ENCODE results near the gene POLE. TPM values are rescaled to one million over a fixed set of nuclear protein-coding genes. Genes with fewer than 3 reads are reported as not detected.

Gene POLE
- total and polyA plus RNA-seq, 2 donors from 2014 or later, result 5.3 to 23.0 TPM

DNA sequence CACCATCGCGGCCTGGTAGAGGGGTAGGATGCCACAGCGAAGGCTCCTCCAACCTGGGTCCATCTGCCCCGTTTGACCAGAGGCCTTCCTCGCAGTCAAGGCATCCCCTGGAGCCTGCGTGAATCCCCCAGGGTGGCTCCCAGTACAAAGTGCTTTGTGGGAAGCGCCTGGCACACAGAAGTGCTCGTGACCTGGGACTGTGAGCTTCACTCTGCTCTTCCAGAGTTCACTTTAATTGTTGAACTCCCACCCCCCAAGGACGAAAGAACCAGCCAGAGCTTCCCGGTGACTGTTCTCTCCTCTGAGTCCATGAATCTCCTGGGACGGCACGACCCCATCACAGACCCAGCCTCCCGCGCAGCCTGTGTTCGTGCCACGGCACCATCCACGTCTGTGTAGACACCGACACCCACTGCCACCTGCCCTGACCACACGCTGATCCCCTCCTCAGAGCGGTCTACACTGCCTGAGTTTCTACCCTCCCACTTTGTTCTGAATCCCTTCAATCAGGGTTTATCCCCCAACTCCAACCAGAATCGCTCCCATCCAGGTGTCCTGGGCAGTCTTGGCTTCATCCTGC lies 52.6 kb downstream of the POLE start:
- TF ChIP-seq, protein P1, sequence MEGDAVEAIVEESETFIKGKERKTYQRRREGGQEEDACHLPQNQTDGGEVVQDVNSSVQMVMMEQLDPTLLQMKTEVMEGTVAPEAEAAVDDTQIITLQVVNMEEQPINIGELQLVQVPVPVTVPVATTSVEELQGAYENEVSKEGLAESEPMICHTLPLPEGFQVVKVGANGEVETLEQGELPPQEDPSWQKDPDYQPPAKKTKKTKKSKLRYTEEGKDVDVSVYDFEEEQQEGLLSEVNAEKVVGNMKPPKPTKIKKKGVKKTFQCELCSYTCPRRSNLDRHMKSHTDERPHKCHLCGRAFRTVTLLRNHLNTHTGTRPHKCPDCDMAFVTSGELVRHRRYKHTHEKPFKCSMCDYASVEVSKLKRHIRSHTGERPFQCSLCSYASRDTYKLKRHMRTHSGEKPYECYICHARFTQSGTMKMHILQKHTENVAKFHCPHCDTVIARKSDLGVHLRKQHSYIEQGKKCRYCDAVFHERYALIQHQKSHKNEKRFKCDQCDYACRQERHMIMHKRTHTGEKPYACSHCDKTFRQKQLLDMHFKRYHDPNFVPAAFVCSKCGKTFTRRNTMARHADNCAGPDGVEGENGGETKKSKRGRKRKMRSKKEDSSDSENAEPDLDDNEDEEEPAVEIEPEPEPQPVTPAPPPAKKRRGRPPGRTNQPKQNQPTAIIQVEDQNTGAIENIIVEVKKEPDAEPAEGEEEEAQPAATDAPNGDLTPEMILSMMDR (IDR thresholded peaks at IDR 0.05; ENCODE audit: borderline replicate concordance, extremely low read depth, insufficient read depth), result no peak
- Histone ChIP-seq H3K9me3 (ENCODE audit: control insufficient read depth in 2 of 3, insufficient read depth in 1 of 3, low read length in 3 of 3) (peaks cover 0 to 2% (median 0%) of the 10 kb centered on the region in 3 donors), H3K9ac (ENCODE audit: low read length in 3 of 3) (no peak overlapping the region), H3K27me3 (ENCODE audit: control insufficient read depth, insufficient read depth, low read length) (no peaks in the 10 kb centered on the region), H3K4me3 (ENCODE audit: low read length in 3 of 3) (no peak overlapping the region), H3K4me1 (ENCODE audit: control insufficient read depth in 2 of 3, insufficient read depth in 2 of 3, low read depth in 1 of 3, low read length in 3 of 3) (peaks cover 0 to 2% (median 0%) of the 10 kb centered on the region in 3 donors), H3K36me3 (ENCODE audit: control insufficient read depth in 2 of 3, insufficient read depth in 3 of 3, low read length in 3 of 3) (peaks cover 7 to 31% (median 16%) of the 10 kb centered on the region in 3 donors), H3K27ac (ENCODE audit: low read depth in 2 of 2, low read length in 2 of 2) (no peak overlapping the region)
- intact Hi-C loops (cut with DNase I), result no loop called here
- DNase-seq, result no peak
- no peak for FAIRE-seq

DNA sequence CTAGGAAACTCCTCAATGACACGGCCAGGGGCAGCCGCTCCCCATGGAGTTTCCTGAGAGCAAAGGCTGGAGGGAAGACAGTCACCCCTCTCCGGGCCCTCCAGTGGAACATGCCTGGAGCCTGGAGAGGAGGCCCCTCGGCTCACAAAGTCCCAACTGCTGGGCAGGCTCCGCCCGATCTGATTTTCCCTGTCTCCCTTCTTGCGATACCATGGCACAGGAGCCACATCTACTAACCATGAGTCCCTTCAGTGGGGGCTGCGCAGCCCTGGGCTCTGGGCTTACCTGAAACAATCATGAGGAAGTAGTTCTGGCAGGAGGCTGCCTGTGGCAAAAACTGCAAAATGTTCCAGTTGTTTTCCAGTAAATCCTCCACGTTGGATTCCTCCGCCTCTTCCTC lies 53.2 kb downstream of the POLE start:
- FAIRE-seq (no peak), DNase-seq (no peak)
- intact Hi-C loops (cut with DNase I), result no loop called here
- no peak overlapping the region for H3K4me3 ChIP-seq (ENCODE audit: low read length in 3 of 3)
- peaks cover 0 to 2% (median 0%) of the 10 kb centered on the region in 3 donors for H3K4me1 ChIP-seq (ENCODE audit: control insufficient read depth in 2 of 3, insufficient read depth in 2 of 3, low read depth in 1 of 3, low read length in 3 of 3)
- H3K36me3 ChIP-seq (ENCODE audit: control insufficient read depth in 2 of 3, insufficient read depth in 3 of 3, low read length in 3 of 3), result peaks cover 7 to 31% (median 16%) of the 10 kb centered on the region in 3 donors
- no peak overlapping the region for H3K9ac ChIP-seq (ENCODE audit: low read length in 3 of 3)
- H3K9me3 ChIP-seq (ENCODE audit: control insufficient read depth in 2 of 3, insufficient read depth in 1 of 3, low read length in 3 of 3), result peaks cover 0 to 2% (median 0%) of the 10 kb centered on the region in 3 donors
- H3K27ac ChIP-seq (ENCODE audit: low read depth in 2 of 2, low read length in 2 of 2), result no peak overlapping the region
- TF ChIP-seq, protein P1 (IDR thresholded peaks at IDR 0.05; ENCODE audit: borderline replicate concordance, extremely low read depth, insufficient read depth), result no peak
- H3K27me3 ChIP-seq (ENCODE audit: control insufficient read depth, insufficient read depth, low read length), result no peaks in the 10 kb centered on the region

DNA sequence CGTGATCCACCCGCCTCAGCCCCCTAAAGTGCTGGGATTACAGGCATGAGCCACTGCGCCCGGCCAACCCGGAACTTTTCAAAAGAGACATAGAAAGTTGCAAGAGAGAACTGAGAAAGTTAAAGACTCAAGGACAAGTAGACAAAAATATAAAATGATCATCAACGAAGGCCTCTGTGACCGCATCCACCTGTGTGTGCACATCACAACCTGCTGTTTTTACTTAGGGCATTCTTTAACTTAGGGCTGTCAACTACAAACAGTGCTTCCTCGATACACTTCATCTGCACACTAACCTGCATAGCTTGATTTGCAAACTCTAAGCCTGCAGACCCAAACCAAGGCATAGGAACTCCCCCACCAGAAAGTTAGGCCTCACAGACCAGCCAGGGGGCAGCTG lies 53.7 kb downstream of the POLE start:
- H3K27me3 ChIP-seq (ENCODE audit: control insufficient read depth, insufficient read depth, low read length), result no peaks in the 10 kb centered on the region
- H3K27ac ChIP-seq (ENCODE audit: low read depth in 2 of 2, low read length in 2 of 2), result no peak overlapping the region
- peaks cover 0 to 2% (median 0%) of the 10 kb centered on the region in 3 donors for H3K9me3 ChIP-seq (ENCODE audit: control insufficient read depth in 2 of 3, insufficient read depth in 1 of 3, low read length in 3 of 3)
- no peak overlapping the region for H3K4me3 ChIP-seq (ENCODE audit: low read length in 3 of 3)
- H3K36me3 ChIP-seq (ENCODE audit: control insufficient read depth in 2 of 3, insufficient read depth in 3 of 3, low read length in 3 of 3), result peaks cover 7 to 31% (median 16%) of the 10 kb centered on the region in 3 donors
- intact Hi-C loops (cut with DNase I), result no loop called here
- DNase-seq (no peak), FAIRE-seq (no peak)
- TF ChIP-seq, protein P1 (IDR thresholded peaks at IDR 0.05; ENCODE audit: borderline replicate concordance, extremely low read depth, insufficient read depth), result no peak
- no peaks in the 10 kb centered on the region for H3K4me1 ChIP-seq (ENCODE audit: control insufficient read depth in 2 of 3, insufficient read depth in 2 of 3, low read depth in 1 of 3, low read length in 3 of 3)
- no peak overlapping the region for H3K9ac ChIP-seq (ENCODE audit: low read length in 3 of 3)

Data from kidney (tissue), 14 donors.